ENCODE results near the gene CP. TPM values are rescaled to one million over a fixed set of nuclear protein-coding genes. Genes with fewer than 3 reads are reported as not detected.
A peak's percentile ranks its signal among the peaks of the same experiment; 100 is the strongest.
"Not testable (repeated sequence)": the region's sequence is repeated elsewhere in the genome, so short reads cannot be mapped to it uniquely, and the experiment has no call there.

Gene CP
- 2.2 TPM for total RNA-seq
- long read RNA-seq = 0 reads

GRCh38 chr3:149221783-149222517 is at the start of gene CP:
TSS of gene CP (minus strand) at chr3:149221829. CDS start at chr3:149221792, 37 bp downstream.
- intact Hi-C loops (cut with micrococcal nuclease) = no loop called here
- DNase-seq (no peak), ATAC-seq (no peak)

- ATAC-seq = no peak
- intact Hi-C loops (cut with micrococcal nuclease) = loop anchor here (5.0 kb wide), 1 partner anchor 318 kb away; no protein-coding TSS in a partner anchor
- DNase-seq = no peak
These were observed 48.6 kb upstream of the CP start for GRCh38 chr3:149270180-149270579.

DNA sequence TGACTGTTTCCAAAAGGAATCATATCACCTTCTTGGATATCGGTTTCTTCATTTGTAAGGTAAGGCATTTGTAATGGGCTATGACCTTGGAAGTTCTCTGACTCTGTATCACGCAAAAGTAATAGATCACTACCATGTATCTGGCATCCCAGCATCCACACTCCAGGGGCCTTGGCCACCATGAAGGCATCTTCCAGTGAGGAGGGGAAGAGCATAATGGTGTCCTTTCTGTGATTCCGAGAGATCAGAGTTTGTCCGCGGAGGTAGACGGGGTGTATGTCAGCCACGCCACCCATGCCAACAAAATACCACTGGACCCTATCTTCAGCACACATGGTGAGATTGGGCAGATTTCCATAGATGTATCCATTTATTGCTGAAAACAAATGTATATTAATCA is 48.1 kb upstream of the CP start:
- intact Hi-C loops (cut with micrococcal nuclease) = loop anchor here (5.0 kb wide), 1 partner anchor 317 kb away; no protein-coding TSS in a partner anchor
- ATAC-seq = no peak
- DNase-seq = no peak

DNA sequence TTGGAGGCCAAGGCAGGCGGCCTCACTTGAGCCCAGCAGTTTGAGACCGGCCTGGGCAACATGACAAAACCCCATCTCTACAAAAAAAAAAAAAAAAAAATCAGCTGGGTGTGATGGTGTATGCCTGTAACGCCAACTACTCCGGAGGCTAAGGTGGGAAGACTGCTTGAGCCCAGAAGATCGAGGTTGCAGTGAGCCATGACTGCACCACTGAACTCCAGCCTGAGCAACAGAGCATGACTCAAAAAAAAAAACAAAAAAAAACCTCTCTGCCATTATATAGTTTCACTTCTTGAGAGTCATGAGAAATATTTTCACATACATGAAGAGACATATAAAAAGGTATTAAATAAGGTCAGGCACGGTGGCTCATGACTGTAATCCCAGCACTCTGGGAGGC is 45.9 kb upstream of the CP start:
- intact Hi-C loops (cut with micrococcal nuclease) = no loop called here
- no peak for ATAC-seq

GRCh38 chr3:149266736-149267135 is 45.1 kb upstream of the CP start:
- ATAC-seq = no peak
- intact Hi-C loops (cut with micrococcal nuclease) = no loop called here
- DNase-seq = no peak

More for the DNA sequence above, 45.9 kb upstream of the CP start:
- no peak for DNase-seq

DNA sequence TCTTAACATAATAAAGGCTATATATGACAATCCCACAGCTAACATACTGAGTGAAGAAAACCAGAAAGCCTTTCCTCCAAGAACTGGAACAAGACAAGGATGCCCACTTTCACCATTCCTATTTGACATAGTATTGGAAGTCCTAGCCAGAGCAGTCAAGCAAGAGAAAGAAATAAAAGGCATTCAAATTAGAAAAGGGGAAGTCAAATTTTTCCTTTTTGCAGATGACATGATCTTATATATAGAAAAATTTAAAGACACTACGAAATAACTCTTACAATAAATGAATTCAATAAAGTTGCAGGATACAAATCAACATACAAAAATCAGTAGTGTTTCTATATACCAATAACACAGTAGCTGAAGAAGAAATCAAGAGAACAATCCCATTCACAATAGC is 42.2 kb upstream of the CP start:
- intact Hi-C loops (cut with micrococcal nuclease) = no loop called here
- DNase-seq (no peak), ATAC-seq (no peak)

GRCh38 chr3:149258714-149259113 is 37.1 kb upstream of the CP start:
- intact Hi-C loops (cut with micrococcal nuclease) = no loop called here
- DNase-seq = no peak
- ATAC-seq = no peak

- DNase-seq = peak; percentile 62
- ATAC-seq = peak; percentile 62
- intact Hi-C loops (cut with micrococcal nuclease) = no loop called here
These were observed 36.7 kb upstream of the CP start for GRCh38 chr3:149258298-149258697.

DNA sequence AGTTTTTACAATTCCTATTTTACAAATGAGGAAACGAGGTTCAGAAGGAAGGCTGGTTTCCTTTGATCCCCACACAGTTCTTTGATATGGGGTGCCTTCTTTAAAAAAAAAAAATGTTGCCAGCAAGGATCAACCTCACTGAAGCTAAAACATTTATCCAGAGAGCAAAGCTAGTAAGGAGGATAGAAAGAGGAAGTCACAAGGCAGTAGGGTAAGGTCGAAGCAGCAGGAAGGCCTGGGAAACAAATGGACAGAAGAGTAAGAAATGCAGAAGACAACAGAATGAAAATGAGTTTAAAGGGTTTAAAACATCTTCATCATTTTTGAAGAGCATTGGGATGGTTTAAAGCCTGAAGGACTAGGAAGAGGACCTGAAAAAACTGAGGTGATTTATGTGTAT is 30.6 kb upstream of the CP start:
- intact Hi-C loops (cut with micrococcal nuclease) = no loop called here
- DNase-seq = no peak
- no peak for ATAC-seq

DNA sequence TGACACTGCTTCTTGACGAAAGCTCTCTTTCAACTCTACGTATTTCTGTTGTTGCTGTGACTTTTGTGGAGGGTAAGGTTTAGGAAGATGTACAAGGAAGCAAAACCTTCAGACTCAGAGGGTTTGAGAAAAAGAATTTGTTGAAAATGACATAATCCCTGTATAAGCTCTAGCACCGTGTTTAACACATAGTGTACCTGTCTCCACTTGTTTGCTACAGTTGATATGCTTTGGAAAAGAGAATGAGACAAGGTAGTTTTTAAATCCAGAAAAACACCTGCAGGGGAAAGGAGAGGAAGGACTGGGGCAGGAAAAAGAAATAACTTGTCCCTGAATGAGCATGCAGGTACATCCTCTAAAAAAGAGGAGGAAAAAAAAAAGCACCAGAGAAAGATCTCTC is 29.6 kb upstream of the CP start:
- no peak for DNase-seq
- intact Hi-C loops (cut with micrococcal nuclease) = no loop called here
- no peak for ATAC-seq

GRCh38 chr3:149247929-149248691 is 26.5 kb upstream of the CP start:
- DNase-seq = no peak
- ATAC-seq = no peak
- intact Hi-C loops (cut with micrococcal nuclease) = no loop called here

DNA sequence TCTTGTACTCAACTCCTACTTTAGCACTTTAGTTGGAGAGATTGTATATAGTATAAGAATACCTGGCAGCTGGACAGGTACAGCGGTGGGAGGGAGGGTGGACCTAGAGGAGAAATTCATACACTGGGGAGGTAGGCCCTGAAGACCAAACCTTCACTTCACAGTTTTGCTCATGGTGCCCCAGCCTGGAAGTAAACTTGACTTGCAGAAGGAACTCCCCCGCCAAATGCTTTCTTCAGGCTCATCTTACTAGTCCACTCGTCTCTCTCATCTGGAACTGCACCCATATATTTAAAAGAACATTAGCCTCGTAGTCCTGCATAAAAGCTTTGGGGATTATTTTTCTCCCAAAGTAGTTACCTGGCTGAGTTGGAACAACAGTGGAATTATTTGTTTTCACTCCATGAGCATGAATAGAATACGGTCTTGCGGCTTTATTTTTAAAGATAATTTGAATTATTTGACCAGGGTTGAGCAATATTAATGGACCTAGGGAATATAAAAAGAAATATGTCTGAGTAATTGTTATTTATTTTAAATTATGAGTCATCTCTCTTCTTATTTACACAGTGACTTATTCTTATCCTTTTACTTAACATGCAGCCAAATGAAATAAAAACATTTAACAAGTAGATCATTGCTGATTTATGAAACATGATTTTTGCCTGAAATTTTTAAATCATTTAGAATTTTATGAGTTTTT is 25.5 kb upstream of the CP start:
- no peak for DNase-seq
- peak; percentile 47 for ATAC-seq
- intact Hi-C loops (cut with micrococcal nuclease) = no loop called here

DNA sequence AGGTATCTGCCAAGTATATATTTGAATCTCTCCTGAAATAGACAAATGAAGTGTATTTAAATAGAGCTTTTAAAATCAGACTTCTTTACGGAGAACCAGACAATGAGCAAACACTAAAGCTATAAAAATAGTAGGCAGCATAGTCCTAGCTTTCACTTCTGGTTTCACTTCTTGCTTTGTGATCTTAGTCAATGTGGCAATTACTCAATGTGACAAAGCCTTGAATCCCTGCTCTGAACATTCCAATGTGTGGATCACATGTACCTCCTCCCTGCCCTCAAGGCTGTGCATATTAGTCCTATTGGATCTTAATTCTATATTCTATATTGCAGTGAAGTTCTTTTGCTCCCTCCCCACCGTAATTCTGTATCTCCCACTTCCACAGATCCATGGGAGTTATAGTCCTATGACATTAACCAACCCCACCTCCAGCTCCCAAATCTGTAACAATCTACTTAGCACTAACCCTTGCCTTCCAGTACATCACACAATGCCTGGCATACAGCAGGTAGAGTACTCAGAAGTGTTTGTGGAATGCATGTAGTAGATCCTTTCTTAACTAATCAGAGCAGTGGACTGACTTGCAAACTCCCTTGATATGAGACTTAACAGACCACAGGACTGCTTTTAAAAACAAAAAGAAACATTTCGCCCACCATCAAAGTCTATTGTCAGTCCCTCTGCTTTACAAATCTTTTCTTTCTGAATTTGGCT is 24.3 kb upstream of the CP start:
- DNase-seq (no peak), ATAC-seq (peak; percentile 73)
- intact Hi-C loops (cut with micrococcal nuclease) = no loop called here

DNA sequence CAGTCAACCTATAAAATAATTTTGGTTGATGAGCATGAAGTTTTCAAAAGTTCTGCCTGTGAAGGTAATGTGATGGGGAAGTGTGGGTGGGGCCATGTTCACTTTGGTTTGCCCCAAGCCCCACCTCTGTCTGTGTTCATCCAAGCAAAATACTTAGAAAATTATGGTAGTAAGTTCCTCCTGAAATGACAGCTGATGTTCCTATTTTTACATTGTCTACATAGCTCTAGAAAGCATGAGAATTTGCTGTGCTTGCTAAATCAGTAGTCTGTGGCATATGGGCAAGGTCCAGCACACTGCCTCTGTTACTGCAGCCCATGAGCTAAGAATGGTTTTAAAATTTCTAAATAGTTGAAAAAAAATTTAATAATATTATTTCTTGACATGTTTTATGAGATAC is 21.9 kb upstream of the CP start:
- ATAC-seq (peak; percentile 38), DNase-seq (no peak)
- intact Hi-C loops (cut with micrococcal nuclease) = no loop called here

GRCh38 chr3:149239357-149239936 is 17.8 kb upstream of the CP start:
- no peak for ATAC-seq
- no peak for DNase-seq
- intact Hi-C loops (cut with micrococcal nuclease) = no loop called here

DNA sequence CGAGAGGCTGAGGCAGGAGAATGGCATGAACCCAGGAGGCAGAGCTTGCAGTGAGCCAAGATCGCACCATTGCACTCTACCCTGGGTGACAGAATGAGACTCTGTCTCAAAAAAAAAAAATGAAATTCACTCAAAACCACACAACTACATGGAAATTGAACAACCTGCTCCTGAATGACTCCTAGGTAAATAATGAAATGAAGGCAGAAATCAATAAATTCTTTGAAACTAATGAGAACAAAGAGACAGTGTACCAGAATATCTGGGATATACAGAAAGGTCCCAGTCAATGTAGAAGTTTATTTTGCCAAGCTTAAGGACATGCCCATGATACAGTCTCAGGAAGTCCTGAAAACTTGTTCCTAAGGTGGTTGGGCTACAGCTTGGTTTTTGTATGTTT is 16.6 kb upstream of the CP start:
- intact Hi-C loops (cut with micrococcal nuclease); DNase-seq; ATAC-seq: not testable (repeated sequence)

DNA sequence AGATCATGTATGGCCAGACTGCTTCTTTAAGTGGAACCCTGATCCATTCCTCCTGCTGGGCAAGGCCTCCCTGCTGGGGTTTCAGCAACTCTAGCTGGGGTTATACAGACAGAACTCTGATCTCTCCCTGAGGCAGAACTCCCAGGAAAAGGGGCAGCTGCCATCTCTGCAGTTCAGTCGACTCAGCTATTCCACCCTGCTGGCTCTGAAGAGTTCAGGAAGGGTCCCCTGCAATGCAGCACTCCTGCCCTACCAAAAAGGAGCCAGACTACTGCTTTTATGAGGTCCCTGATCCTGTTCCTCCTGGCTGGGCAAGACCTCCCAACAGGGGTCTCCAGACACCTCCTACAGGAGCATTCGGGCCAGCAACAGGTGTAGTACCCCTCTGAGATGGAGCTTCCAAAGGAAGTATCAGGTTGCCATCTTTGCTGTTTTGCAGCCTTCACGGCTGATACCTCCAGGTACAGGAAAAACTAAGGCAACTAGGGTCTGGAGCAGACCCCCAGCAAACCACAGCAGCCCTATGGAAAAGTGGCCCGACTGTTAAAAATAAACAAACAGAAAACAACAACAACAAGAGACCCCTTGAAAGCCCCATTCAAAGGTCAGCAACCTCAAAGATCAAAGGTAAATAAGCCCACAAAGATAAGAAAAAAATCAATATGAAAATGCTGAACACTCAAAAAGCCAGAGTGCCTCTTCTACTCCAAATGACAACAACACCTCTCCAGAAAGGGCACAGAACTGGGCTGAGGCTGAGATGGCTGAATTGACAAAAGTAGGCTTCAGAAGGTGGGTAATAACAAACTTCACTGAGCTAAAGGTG is 14.2 kb upstream of the CP start:
- intact Hi-C loops (cut with micrococcal nuclease) = no loop called here
- DNase-seq = no peak
- no peak for ATAC-seq

GRCh38 chr3:149234671-149235245 is 13.1 kb upstream of the CP start:
- DNase-seq (no peak), ATAC-seq (no peak)
- intact Hi-C loops (cut with micrococcal nuclease) = no loop called here

All from left ventricle myocardium superior (tissue), 1 donor.